ENCODE data around the gene MBNL2.
"Not testable (repeated sequence)": the region's sequence is repeated elsewhere in the genome, so short reads cannot be mapped to it uniquely, and the experiment has no call there.

- TF ChIP-seq CTCF, POLR2A (IDR thresholded peaks at IDR 0.05): not testable (repeated sequence)
Observed at GRCh38 chr13:97207252-97207651, 14.9 kb upstream of the MBNL2 start.
